HEK293T (cell line): ENCODE results near the gene KCNH6.

ENCODE experiments used
- ELF4 ChIP-seq: fragments of 450-650 bp; IDR thresholded peaks from 2 replicates; pipeline ENCODE4 v1.6.1; 2017; ENCODE audit warnings: antibody characterized with exemption
- HDGF ChIP-seq: fragments of 450-650 bp; IDR thresholded peaks from 2 replicates; pipeline ENCODE4 v1.6.1; 2017; ENCODE audit warnings: antibody characterized with exemption, borderline replicate concordance

DNA sequence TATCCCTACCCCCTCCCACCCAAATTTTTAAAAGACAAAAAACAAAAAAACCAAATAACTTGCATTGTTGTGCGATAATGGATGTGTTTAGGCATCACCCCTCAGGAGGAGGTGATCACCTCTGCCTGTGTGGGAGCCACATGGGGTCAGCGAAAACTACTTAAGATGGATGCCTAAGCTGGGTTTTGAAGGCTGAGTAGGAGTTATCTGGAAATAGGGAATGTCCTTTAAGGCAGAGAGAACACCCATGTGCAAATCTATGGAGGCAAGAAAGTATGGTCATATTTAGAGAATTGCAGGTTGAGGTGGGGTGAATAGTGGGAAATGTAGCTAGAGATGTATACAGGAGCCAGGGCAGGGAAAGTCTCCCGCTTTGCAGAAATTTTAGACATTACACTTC lies 72.0 kb downstream of the KCNH6 start:
- TF ChIP-seq HDGF (no peak), ELF4 (no peak)
